GF-D8 (cell line): ENCODE measurements around the gene CDH4.

ENCODE experiments used
- DNase-seq: peaks from one replicate; lab custom pipeline; 2025; lab: John Stamatoyannopoulos, UW

Gene CDH4

GRCh38 chr20:61807471-61808160, 555.6 kb downstream of the CDH4 start:
- no peak for DNase-seq

GRCh38 chr20:61808447-61808846, 556.4 kb downstream of the CDH4 start:
- DNase-seq, result no peak

GRCh38 chr20:61809006-61809770, 557.1 kb downstream of the CDH4 start:
- no peak for DNase-seq

- DNase-seq, result no peak
These were observed 558.1 kb downstream of the CDH4 start for GRCh38 chr20:61810066-61810737.

GRCh38 chr20:61810738-61811135, 558.7 kb downstream of the CDH4 start:
- no peak for DNase-seq

GRCh38 chr20:61811166-61811565, 559.1 kb downstream of the CDH4 start:
- no peak for DNase-seq

- DNase-seq, result no peak
These were observed 560.2 kb downstream of the CDH4 start for GRCh38 chr20:61812121-61812844.

- DNase-seq, result no peak
These were observed 560.9 kb downstream of the CDH4 start for GRCh38 chr20:61812845-61813485.

- no peak for DNase-seq
These were observed 561.7 kb downstream of the CDH4 start for GRCh38 chr20:61813791-61814190.

- no peak for DNase-seq
These were observed 562.2 kb downstream of the CDH4 start for GRCh38 chr20:61814244-61814643.

- DNase-seq, result no peak
These were observed 562.7 kb downstream of the CDH4 start for GRCh38 chr20:61814726-61815125.

GRCh38 chr20:61815176-61815575, 563.1 kb downstream of the CDH4 start:
- no peak for DNase-seq

GRCh38 chr20:61815678-61816077, 563.6 kb downstream of the CDH4 start:
- no peak for DNase-seq

- DNase-seq, result no peak
These were observed 564.8 kb downstream of the CDH4 start for GRCh38 chr20:61816606-61817460.

GRCh38 chr20:61817575-61817974, 565.5 kb downstream of the CDH4 start:
- no peak for DNase-seq

- DNase-seq, result no peak
These were observed 566.9 kb downstream of the CDH4 start for GRCh38 chr20:61818746-61819573.

GRCh38 chr20:61819574-61819846, 567.4 kb downstream of the CDH4 start:
- DNase-seq, result no peak

- DNase-seq, result no peak
These were observed 568.1 kb downstream of the CDH4 start for GRCh38 chr20:61819921-61820825.

GRCh38 chr20:61821735-61822134, 569.7 kb downstream of the CDH4 start:
- DNase-seq, result no peak
